ENCODE measurements around the gene RTTN. TPM values are rescaled to one million over a fixed set of nuclear protein-coding genes. Genes with fewer than 3 reads are reported as not detected.

The RTTN gene
- total RNA-seq, 3 donors from 2014 or later = 13.0 to 15.3 (median 15.2) TPM

DNA sequence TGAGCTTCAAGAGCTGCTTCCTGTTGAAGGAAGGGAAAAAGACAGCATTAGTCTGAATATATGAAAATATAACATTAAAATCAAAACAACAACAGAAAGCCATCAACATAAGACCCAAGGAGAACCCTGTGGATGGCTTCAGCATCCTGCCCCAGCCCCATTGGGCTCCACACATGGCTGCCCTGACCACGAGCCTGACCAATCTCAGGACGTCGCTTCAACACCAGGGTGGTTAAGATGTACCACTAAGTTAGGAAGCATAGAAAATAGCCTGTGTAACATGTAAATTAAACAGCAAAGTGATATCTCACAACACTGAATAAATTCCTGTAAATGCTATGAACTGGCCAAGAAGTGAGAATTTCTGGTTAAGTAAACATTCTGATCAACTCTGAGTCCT lies 180.7 kb downstream of the RTTN start:
- Histone ChIP-seq H3K9me3 (no peaks in the 10 kb centered on the region), H3K4me1 (ENCODE audit: low read depth) (no peaks in the 10 kb centered on the region), H3K36me3 (ENCODE audit: low read depth) (no peaks in the 10 kb centered on the region), H3K4me3 (no peak overlapping the region)
- ATAC-seq (no peak), DNase-seq (no peak)
- intact Hi-C loops (cut with DNase I, micrococcal nuclease) = no loop called here
- no peak for TF ChIP-seq CTCF (IDR thresholded peaks at IDR 0.05)

- Histone ChIP-seq H3K36me3 (ENCODE audit: low read depth) (no peaks in the 10 kb centered on the region), H3K9me3 (no peaks in the 10 kb centered on the region), H3K4me3 (no peak overlapping the region), H3K4me1 (ENCODE audit: low read depth) (no peaks in the 10 kb centered on the region)
- TF ChIP-seq CTCF (IDR thresholded peaks at IDR 0.05) = no peak
- no peak for DNase-seq
- intact Hi-C loops (cut with DNase I, micrococcal nuclease) = no loop called here
- no peak for ATAC-seq
These were observed 181.4 kb downstream of the RTTN start for GRCh38 chr18:70024093-70024492.

DNA sequence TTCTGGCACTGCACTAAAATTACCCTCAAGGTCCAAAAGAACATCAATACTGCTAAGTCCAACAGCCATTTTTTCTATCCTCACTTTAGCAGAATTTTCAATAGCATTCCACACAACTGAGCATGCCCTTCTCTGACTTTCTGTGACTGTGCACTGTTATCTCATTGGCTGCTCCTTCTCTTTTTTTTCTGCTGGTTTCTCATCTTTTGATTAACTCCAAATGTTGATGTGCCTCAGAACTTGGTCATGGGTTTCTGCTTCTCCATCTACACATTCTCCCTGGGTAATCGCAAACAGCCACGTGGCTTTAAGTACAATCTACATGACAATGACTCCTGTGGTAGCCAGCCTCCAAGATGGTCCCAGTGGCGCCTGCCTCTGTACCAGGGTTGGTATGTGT lies 182.9 kb downstream of the RTTN start:
- no peaks in the 10 kb centered on the region for H3K36me3 ChIP-seq (ENCODE audit: low read depth)
- no peak for ATAC-seq
- intact Hi-C loops (cut with DNase I, micrococcal nuclease) = no loop called here
- no peaks in the 10 kb centered on the region for H3K9me3 ChIP-seq
- no peaks in the 10 kb centered on the region for H3K4me1 ChIP-seq (ENCODE audit: low read depth)
- no peak for DNase-seq
- no peak overlapping the region for H3K4me3 ChIP-seq
- TF ChIP-seq CTCF (IDR thresholded peaks at IDR 0.05) = no peak

- intact Hi-C loops (cut with DNase I, micrococcal nuclease) = no loop called here
- Histone ChIP-seq H3K9me3 (no peaks in the 10 kb centered on the region), H3K4me1 (ENCODE audit: low read depth) (no peaks in the 10 kb centered on the region), H3K4me3 (no peak overlapping the region), H3K36me3 (ENCODE audit: low read depth) (no peaks in the 10 kb centered on the region)
- DNase-seq = no peak
- no peak for TF ChIP-seq CTCF (IDR thresholded peaks at IDR 0.05)
- ATAC-seq = no peak
These were observed 184.0 kb downstream of the RTTN start for GRCh38 chr18:70021498-70021897.

- ATAC-seq (no peak), DNase-seq (no peak)
- no peak for TF ChIP-seq CTCF (IDR thresholded peaks at IDR 0.05)
- intact Hi-C loops (cut with DNase I, micrococcal nuclease) = no loop called here
- Histone ChIP-seq H3K4me3 (no peak overlapping the region), H3K4me1 (ENCODE audit: low read depth) (no peaks in the 10 kb centered on the region), H3K9me3 (no peaks in the 10 kb centered on the region), H3K36me3 (ENCODE audit: low read depth) (no peaks in the 10 kb centered on the region)
These were observed 184.4 kb downstream of the RTTN start for GRCh38 chr18:70021043-70021442.

GRCh38 chr18:70019991-70020390 lies 185.5 kb downstream of the RTTN start:
- DNase-seq (no peak), ATAC-seq (no peak)
- H3K4me3 ChIP-seq = no peak overlapping the region
- H3K36me3 ChIP-seq (ENCODE audit: low read depth) = no peaks in the 10 kb centered on the region
- H3K4me1 ChIP-seq (ENCODE audit: low read depth) = no peaks in the 10 kb centered on the region
- no peaks in the 10 kb centered on the region for H3K9me3 ChIP-seq
- no peak for TF ChIP-seq CTCF (IDR thresholded peaks at IDR 0.05)
- intact Hi-C loops (cut with DNase I, micrococcal nuclease) = no loop called here
